ENCODE results near the gene CARD6. TPM values are rescaled to one million over a fixed set of nuclear protein-coding genes. Genes with fewer than 3 reads are reported as not detected.
"Not testable (repeated sequence)": the region's sequence is repeated elsewhere in the genome, so short reads cannot be mapped to it uniquely, and the experiment has no call there.

The CARD6 gene
- total and polyA plus RNA-seq, 11 donors, result 2.2 to 13.0 (median 5.6) TPM

DNA sequence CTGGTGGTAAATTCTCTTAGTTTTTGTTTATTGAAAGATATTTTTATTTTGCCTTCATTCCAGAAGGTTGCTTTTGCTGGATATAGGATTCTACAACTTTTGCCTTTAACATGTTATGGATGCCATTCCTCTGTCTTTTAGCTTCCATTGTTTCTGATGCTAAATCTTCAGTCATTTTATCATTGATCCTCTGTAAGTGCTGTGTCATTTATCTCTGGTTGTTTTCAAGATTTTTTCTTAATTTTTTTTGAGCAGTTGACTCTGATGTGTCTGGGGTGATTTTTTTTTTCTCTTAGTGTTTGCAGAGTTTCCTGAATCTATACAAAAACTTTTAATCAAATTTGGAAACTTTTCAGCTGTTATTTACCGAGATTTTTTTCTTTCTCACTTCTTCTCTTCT, 6.4 kb downstream of the CARD6 start:
- peaks cover 0 to 38% (median 2%) of the 10 kb centered on the region in 12 donors for H3K4me1 ChIP-seq
- no peak overlapping the region for H3K27ac ChIP-seq
- DNase-seq, result no peak
- intact Hi-C loops (cut with DNase I), result no loop called here
- peaks cover 0 to 34% (median 6%) of the 10 kb centered on the region in 9 donors for H3K36me3 ChIP-seq
- no peaks in the 10 kb centered on the region for H3K9me3 ChIP-seq
- no peak overlapping the region for H3K4me3 ChIP-seq
- TF ChIP-seq POLR2A (IDR thresholded peaks at IDR 0.05), result no peak
- H3K27me3 ChIP-seq, result no peaks in the 10 kb centered on the region
- WGBS, 4 donors, result 82 to 95% (median 93%) methylated on average over 1 of the region's 1 CpG
- ATAC-seq, result no peak

DNA sequence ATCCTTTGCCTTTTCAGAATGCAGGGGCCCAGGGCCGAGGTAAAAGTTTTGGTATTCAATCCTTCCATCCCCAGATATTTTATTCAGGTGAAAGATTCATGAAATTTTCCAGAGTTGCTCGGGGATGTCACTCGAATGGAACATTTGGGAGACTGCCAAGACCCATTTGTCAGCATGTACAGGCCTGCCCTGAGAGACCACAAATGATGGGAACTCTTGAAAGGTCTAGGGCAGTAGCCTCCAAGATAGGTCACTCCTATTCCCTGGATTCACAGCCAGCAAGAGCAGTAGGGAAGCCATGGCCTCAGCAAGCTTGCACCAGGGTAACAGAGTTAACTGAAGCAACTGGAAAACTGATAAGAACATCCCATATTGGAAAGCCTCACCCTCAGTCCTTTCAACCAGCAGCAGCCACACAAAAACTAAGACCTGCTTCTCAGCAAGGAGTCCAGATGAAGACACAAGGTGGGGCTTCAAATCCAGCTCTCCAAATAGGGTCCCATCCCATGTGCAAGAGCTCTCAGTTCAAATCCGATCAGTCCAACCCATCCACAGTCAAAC, 12.5 kb downstream of the CARD6 start:
- no peaks in the 10 kb centered on the region for H3K4me1 ChIP-seq
- TF ChIP-seq, protein P1, sequence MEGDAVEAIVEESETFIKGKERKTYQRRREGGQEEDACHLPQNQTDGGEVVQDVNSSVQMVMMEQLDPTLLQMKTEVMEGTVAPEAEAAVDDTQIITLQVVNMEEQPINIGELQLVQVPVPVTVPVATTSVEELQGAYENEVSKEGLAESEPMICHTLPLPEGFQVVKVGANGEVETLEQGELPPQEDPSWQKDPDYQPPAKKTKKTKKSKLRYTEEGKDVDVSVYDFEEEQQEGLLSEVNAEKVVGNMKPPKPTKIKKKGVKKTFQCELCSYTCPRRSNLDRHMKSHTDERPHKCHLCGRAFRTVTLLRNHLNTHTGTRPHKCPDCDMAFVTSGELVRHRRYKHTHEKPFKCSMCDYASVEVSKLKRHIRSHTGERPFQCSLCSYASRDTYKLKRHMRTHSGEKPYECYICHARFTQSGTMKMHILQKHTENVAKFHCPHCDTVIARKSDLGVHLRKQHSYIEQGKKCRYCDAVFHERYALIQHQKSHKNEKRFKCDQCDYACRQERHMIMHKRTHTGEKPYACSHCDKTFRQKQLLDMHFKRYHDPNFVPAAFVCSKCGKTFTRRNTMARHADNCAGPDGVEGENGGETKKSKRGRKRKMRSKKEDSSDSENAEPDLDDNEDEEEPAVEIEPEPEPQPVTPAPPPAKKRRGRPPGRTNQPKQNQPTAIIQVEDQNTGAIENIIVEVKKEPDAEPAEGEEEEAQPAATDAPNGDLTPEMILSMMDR (IDR thresholded peaks at IDR 0.05), result no peak
- no peak for TF ChIP-seq POLR2A (IDR thresholded peaks at IDR 0.05)
- ATAC-seq, result no peak
- no peaks in the 10 kb centered on the region for H3K27me3 ChIP-seq
- 62 to 71% (median 70%) methylated on average over 4 of the region's 4 CpGs for WGBS, 4 donors
- intact Hi-C loops (cut with DNase I), result no loop called here
- no peak overlapping the region for H3K4me3 ChIP-seq
- DNase-seq, result no peak
- H3K36me3 ChIP-seq, result peaks cover 0 to 44% (median 22%) of the 10 kb centered on the region in 9 donors
- no peak overlapping the region for H3K27ac ChIP-seq
- peaks cover 0 to 3% (median 0%) of the 10 kb centered on the region in 12 donors for H3K9me3 ChIP-seq

DNA sequence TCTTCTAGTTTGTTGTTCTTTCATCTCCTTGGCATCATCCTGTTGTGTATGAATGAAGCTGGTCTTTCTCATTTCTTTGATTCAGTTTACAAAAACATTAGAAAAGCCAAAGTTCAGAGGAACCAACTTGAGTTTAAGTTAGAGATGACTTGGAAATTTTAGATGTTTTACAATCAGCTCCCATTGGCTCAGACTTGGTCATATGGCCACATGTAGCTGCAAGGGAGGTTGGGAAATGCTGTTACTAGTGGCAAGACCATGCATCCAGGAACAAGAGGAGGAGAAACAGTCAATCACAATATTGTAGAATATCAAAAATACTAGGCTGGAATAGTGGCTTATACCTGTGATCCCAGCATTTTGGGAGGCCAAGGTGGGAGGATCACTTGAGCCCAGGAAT, 19.5 kb downstream of the CARD6 start:
- no peak for TF ChIP-seq POLR2A (IDR thresholded peaks at IDR 0.05)
- TF ChIP-seq, protein P1 (IDR thresholded peaks at IDR 0.05), result no peak
- DNase-seq, result no peak
- ATAC-seq, result no peak
- intact Hi-C loops (cut with DNase I), result no loop called here
- Histone ChIP-seq H3K27me3 (no peaks in the 10 kb centered on the region), H3K27ac (no peak overlapping the region), H3K36me3 (peaks cover 0 to 5% (median 0%) of the 10 kb centered on the region in 9 donors), H3K4me1 (no peaks in the 10 kb centered on the region), H3K4me3 (no peak overlapping the region), H3K9me3 (peaks cover 0 to 16% (median 3%) of the 10 kb centered on the region in 12 donors)

DNA sequence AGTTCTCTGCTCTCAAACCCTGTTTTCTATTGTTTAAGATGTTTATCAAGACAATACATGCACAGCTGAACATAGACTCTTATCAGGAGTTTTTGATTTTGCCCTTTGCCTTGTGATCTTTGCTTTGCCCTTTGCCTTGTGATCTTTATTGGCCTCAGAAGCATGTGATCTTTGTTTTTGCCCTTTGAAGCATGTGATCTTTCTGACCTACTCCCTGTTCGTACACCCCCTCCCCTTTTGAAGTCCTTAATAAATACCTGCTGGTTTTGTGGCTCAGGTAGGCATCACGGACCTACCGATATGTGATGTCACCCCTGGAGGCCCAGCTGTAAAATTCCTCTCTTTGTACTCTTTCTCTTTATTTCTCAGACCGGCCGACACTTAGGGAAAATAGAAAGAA, 23.8 kb downstream of the CARD6 start:
- H3K27me3 ChIP-seq; H3K27ac ChIP-seq; intact Hi-C loops (cut with DNase I); H3K4me3 ChIP-seq; H3K36me3 ChIP-seq; ATAC-seq; H3K4me1 ChIP-seq; DNase-seq: not testable (repeated sequence)
- peaks cover 0 to 16% (median 3%) of the 10 kb centered on the region in 12 donors for H3K9me3 ChIP-seq
- 92 to 97% (median 93%) methylated on average over 5 of the region's 5 CpGs for WGBS, 4 donors

DNA sequence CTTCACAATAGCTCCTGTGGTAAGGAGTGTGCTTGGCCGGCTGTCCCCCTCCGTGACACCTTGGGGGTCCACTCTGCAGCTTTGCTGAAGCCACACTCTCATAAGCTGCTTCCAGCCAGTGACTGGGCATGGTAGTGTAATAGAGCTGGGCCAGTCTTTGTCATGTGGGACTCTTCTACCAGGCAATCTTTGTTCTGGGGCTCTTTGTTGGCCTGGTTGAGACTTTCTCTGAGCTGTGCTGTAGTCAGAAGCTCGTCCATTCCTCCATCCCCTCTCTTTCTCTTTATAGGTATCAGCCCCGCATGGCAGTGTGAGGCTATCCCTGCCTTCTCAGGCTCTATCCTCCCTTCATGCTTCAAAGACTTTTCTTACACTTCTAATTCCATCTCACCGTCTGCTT, 25.7 kb downstream of the CARD6 start:
- Histone ChIP-seq H3K4me3 (no peak overlapping the region), H3K27me3 (no peaks in the 10 kb centered on the region), H3K9me3 (peaks cover 0 to 16% (median 3%) of the 10 kb centered on the region in 12 donors), H3K4me1 (no peaks in the 10 kb centered on the region), H3K27ac (no peak overlapping the region), H3K36me3 (no peaks in the 10 kb centered on the region)
- intact Hi-C loops (cut with DNase I), result no loop called here
- DNase-seq, result no peak
- TF ChIP-seq, protein P1 (IDR thresholded peaks at IDR 0.05), result no peak
- no peak for TF ChIP-seq POLR2A (IDR thresholded peaks at IDR 0.05)
- 76 to 83% (median 81%) methylated on average over 5 of the region's 5 CpGs for WGBS, 4 donors
- ATAC-seq, result no peak
